ENCODE data around the gene ARHGEF25.

Gene ARHGEF25

DNA sequence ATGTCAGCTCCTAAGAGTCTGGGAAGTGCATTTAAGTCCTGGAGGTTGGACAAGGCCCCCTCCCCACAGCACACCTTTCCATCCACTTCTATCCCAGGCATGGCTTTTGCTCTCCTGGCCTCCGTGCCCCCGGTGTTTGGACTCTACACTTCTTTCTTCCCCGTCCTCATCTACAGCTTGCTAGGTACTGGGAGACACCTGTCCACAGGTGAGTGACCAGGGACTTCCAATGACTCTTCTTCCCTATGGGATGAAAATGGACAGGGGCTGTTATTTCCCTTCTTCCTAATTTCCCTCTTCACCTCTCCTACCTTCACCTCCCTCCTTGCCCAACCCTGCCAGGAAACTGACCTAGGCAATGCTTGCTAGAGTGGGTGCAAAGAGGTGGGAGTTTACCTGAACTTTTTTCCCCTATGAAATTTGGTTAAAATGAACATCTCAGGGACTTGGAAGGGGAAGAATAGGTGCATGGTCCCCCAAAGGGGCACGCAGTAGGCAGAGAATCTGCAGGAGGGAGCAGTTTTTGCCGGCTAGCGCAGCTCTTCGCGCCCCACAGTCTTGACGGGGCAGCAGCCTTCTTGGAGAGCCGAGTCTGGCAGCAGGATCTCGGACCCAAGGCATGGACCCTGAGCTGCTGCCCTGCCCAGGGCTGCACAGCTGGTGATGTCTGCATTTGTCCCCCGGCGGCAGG, 9.2 kb downstream of the ARHGEF25 start:
- TF ChIP-seq, protein P1, sequence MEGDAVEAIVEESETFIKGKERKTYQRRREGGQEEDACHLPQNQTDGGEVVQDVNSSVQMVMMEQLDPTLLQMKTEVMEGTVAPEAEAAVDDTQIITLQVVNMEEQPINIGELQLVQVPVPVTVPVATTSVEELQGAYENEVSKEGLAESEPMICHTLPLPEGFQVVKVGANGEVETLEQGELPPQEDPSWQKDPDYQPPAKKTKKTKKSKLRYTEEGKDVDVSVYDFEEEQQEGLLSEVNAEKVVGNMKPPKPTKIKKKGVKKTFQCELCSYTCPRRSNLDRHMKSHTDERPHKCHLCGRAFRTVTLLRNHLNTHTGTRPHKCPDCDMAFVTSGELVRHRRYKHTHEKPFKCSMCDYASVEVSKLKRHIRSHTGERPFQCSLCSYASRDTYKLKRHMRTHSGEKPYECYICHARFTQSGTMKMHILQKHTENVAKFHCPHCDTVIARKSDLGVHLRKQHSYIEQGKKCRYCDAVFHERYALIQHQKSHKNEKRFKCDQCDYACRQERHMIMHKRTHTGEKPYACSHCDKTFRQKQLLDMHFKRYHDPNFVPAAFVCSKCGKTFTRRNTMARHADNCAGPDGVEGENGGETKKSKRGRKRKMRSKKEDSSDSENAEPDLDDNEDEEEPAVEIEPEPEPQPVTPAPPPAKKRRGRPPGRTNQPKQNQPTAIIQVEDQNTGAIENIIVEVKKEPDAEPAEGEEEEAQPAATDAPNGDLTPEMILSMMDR (IDR thresholded peaks at IDR 0.05; ENCODE audit: low read depth, low read length) = no peak
- no peak overlapping the region for H3K4me3 ChIP-seq (ENCODE audit: low read depth, low read length)
- DNase-seq (ENCODE audit: low read depth, low spot score) = no peak
- in situ Hi-C loops (cut with HindIII; ENCODE audit: low sequenced_read_pairs) = no loop called here

DNA sequence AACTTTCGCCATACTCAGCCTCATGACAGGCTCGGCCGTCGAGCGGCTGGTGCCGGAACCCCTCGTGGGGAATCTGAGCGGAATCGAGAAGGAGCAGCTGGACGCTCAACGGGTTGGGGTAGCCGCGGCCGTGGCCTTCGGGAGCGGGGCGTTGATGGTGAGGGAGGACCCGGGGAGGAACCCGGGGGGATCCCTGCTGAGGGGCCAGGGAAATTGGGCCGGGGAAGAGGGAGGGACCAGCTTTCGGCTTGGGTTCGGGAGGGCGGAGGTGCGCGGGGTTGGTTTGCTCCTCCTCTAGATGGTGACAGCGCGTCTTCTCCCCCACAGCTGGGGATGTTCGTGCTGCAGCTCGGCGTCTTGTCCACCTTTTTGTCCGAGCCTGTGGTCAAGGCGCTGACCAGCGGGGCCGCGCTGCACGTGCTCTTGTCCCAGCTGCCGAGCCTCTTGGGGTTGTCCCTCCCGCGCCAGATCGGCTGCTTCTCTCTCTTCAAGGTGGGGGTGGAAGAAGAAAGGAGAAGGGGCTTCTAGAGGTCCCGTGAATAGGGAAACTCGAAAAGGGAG, 9.8 kb downstream of the ARHGEF25 start:
- no peak overlapping the region for H3K4me3 ChIP-seq (ENCODE audit: low read depth, low read length)
- in situ Hi-C loops (cut with HindIII; ENCODE audit: low sequenced_read_pairs) = no loop called here
- no peak for DNase-seq (ENCODE audit: low read depth, low spot score)
- TF ChIP-seq, protein P1 (IDR thresholded peaks at IDR 0.05; ENCODE audit: low read depth, low read length) = no peak

DNA sequence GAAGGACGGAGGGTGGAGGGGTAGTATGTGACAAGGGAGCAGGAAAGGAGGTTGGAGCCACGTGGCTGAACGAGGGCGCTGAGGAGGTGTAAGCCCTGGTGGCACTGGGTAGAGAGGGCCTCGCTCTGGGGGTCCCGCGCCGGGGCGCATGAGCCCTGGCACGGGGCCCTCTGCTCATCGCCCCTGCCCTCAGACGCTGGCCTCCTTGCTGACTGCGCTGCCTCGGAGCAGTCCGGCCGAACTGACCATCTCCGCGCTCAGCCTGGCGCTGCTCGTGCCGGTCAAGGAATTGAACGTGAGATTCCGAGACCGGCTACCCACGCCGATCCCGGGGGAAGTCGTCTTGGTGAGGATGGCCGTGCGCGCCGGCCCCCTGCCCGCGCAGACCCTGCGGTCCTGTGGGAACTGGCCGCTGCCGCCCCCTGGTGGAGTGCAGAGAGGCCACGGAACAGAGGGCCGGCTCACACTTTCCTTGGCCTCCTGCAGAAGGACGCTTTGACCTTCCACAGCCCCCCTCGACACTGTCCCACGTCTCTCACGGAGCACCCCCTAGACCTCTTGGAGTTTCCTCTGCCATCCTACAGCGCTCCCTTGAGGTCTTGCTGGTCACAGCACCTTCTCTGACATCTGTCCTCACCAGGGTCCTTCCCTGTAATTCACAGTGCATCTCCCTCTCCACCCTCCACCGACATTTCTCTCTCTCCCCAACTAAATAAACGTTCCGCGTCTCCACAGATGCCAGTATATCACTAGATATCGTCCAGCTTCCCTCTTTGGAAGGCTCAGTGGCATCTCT, 10.5 kb downstream of the ARHGEF25 start:
- peak overlapping the region; percentile 24 for H3K4me3 ChIP-seq (ENCODE audit: low read depth, low read length)
- in situ Hi-C loops (cut with HindIII; ENCODE audit: low sequenced_read_pairs) = no loop called here
- TF ChIP-seq, protein P1 (IDR thresholded peaks at IDR 0.05; ENCODE audit: low read depth, low read length) = peak; percentile 87
- no peak for DNase-seq (ENCODE audit: low read depth, low spot score)

DNA sequence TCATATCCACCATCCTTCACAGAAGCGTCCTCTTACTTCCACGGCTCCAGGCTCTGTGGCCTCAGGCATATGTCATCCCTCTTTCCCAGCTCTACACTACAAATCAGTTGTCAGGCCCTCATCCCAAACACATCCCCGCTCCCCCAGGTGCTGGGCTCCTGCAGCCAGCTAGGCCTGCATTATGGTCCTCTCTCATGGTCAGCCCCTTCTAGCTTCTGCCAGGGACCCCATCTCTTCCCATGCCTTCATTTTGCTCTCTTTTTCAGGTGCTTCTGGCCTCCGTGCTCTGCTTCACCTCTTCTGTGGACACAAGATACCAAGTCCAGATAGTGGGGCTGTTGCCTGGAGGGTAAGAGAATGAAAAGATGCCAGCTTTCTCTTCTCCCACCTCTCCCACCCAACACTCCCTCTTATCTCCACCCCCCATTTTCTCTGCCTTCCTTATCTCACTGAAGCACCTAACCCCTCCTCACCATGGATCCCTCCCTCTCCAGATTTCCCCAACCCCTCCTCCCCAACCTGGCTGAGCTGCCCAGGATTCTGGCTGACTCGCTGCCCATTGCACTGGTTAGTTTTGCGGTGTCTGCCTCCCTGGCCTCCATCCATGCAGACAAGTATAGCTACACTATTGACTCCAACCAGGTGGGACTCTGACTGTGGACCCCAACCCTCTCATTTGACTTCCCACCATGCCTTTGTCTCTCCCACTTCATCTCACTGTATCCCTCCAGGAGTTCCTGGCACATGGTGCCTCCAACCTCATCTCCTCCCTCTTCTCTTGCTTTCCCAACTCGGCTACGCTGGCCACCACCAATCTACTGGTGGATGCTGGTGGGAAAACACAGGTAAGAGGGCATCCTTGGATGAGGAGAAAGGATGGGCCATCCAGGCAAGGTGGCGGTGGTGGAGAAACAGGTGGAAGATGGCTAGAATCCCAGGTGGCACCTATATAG, 11.3 kb downstream of the ARHGEF25 start:
- TF ChIP-seq, protein P1 (IDR thresholded peaks at IDR 0.05; ENCODE audit: low read depth, low read length) = no peak
- no peak for DNase-seq (ENCODE audit: low read depth, low spot score)
- in situ Hi-C loops (cut with HindIII; ENCODE audit: low sequenced_read_pairs) = no loop called here
- H3K4me3 ChIP-seq (ENCODE audit: low read depth, low read length) = no peak overlapping the region

DNA sequence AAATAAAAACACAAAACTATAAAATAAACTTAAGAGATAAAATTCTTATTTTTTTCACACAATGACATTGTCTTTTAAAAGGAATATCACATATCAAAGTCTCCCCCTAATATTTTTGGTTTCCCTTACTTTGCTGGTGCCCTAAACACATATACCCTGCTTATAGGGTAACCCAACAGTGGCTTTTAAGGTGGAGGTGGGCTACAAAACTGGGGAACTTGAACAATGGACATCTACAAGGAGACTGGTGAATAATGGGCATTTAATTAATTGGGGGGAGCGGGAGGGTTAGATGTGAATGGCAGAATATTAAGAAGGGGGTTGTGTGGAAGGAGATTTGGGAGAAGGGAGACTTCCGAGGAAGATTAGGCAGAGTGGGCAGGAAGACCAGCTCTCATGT, 12.2 kb downstream of the ARHGEF25 start:
- in situ Hi-C loops (cut with HindIII; ENCODE audit: low sequenced_read_pairs) = no loop called here
- TF ChIP-seq, protein P1 (IDR thresholded peaks at IDR 0.05; ENCODE audit: low read depth, low read length) = no peak
- H3K4me3 ChIP-seq (ENCODE audit: low read depth, low read length) = no peak overlapping the region
- no peak for DNase-seq (ENCODE audit: low read depth, low spot score)

Measured in astrocyte of the spinal cord (primary cell).